ENCODE results near the gene ST3GAL3.

DNA sequence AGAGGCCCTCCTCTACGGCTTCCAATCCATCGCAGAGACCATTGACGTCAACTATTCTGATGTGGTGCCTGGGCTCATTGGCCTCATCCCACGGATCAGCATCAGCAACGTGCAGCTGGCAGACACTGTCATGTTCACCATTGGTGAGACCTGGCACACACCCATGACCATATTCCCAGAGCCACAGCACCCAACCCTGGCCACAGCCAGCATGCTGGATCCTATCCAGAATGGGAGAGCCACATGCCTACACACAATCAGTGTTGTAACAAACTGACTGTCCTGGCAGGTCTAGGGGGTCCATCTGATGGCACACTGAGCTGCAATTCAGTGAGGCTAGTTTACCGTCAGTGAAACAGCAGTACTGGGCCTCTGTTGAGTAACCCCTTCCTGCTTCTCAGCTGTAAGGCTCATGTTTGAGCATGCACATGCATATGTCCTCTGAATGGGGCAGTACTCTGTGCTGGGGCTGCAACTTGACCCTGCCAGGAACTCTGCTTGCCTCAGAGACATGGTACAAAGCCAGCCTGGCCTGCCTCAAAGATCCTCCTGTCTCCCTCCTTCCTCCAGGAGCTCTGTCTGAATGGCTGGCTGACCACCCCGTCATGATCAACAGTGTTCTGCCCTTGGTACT, 250.2 kb downstream of the ST3GAL3 start:
- no peak for TF ChIP-seq CTCF (IDR thresholded peaks at IDR 0.05)
- TF ChIP-seq POLR2A (IDR thresholded peaks at IDR 0.05) = no peak
